GM21447 (cell line): ENCODE measurements around the gene GATAD2B.
"Not testable (repeated sequence)": the region's sequence is repeated elsewhere in the genome, so short reads cannot be mapped to it uniquely, and the experiment has no call there.

ENCODE experiments used
- ATAC-seq: cut with Tn5 transposase; IDR thresholded peaks from one replicate; pipeline ENCODE4 v1.9.1; 2021; ENCODE audit not compliant: unreplicated experiment

The GATAD2B gene

GRCh38 chr1:153783233-153784190, 139.3 kb downstream of the GATAD2B start:
- ATAC-seq, result peak; percentile 76

GRCh38 chr1:153782648-153783047, 140.1 kb downstream of the GATAD2B start:
- not testable (repeated sequence) for ATAC-seq

DNA sequence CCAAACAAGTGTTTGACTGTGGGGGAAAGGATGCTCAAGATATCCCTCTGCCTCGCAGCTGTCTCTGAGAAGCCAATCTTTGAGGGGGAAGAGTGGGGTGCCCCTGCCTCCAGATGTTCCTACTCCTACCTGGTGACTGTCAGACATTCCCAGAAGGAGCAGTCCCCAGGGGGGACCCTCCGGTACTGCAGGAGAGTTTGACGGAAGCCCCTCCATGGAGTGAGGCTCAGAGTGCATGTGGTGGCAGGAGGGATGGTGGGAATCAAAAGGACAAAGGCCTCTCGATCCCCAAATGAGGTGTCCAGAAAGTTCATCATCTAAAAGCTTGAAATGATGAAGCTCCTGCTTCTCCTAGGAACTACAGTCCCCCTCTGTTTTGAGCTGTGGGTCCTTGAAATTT, 142.2 kb downstream of the GATAD2B start:
- no peak for ATAC-seq

DNA sequence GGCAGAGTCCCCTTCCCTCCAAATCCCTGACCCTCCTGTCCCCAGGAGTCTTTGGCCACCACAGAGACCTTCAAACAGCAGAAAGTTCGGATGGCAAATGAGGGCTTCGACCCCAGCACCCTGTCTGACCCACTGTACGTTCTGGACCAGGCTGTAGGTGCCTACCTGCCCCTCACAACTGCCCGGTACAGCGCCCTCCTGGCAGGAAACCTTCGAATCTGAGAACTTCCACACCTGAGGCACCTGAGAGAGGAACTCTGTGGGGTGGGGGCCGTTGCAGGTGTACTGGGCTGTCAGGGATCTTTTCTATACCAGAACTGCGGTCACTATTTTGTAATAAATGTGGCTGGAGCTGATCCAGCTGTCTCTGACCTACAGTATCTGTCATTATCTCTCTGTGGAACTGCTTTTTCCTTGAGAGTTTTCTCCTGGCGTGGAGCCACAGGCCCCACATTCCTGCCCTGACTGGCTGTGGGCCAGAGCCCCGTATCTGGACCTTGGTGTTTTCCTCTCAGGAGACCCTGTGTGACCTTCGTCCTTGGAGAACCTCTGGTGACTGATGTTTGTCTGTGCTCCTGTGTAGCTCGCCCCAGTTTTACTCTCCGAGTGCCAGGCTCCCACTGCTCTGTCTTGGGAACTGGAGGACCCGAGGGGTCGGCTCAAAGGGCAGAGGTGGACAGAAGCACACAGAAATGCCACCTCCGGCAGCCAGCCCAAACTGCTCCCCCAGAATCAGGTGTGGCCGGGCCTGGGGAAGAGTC, 142.8 kb downstream of the GATAD2B start:
- ATAC-seq, result no peak

- no peak for ATAC-seq
These were observed 143.8 kb downstream of the GATAD2B start for GRCh38 chr1:153778824-153779519.

DNA sequence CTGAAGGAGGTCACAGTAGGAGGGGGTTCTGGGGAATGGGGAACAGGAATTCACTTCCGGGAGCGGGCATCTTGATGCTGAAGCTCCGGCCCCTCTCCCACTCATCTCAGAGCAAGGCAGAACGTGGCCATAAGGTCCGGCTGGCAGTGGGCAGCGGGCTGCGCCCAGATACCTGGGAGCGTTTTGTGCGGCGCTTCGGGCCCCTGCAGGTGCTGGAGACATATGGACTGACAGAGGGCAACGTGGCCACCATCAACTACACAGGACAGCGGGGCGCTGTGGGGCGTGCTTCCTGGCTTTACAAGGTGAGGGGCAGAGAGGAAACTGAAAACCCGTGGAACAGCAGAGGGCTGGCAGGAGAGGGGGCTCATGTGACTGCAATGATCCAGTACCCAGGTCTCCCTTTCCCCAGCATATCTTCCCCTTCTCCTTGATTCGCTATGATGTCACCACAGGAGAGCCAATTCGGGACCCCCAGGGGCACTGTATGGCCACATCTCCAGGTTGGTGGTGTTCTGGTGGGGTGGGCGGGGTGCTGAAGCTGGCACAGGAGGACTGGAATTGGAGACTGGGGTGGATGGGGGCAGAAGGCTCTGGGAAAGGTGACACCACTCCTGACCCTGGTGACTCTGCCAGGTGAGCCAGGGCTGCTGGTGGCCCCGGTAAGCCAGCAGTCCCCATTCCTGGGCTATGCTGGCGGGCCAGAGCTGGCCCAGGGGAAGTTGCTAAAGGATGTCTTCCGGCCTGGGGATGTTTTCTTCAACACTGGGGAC, 144.5 kb downstream of the GATAD2B start:
- ATAC-seq, result no peak

- ATAC-seq, result no peak
These were observed 145.1 kb downstream of the GATAD2B start for GRCh38 chr1:153777648-153778047.

DNA sequence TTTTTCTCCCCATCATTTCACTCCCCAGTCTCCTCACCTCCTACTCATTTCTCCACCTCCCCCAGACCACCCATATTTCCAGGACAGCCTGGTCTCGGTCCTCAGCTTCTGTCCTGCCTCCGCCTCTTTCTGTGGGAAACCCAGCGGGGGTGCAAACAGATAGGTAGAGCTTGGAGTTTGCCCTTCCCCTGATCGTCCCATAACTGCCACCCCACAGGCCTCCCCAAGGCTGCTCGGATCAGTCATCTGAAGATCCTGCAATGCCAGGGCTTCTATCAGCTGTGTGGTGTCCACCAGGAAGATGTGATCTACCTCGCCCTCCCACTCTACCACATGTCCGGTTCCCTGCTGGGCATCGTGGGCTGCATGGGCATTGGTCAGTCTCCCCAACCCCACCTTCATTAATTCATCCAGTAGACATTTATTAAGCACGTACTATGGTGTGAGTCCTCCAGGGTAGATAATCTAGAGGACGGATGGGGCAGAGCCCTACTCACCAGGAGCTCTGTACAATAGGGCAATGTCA, 145.9 kb downstream of the GATAD2B start:
- ATAC-seq, result no peak

- ATAC-seq, result no peak
These were observed 146.4 kb downstream of the GATAD2B start for GRCh38 chr1:153776352-153776751.

- ATAC-seq, result peak; percentile 48
These were observed 147.1 kb downstream of the GATAD2B start for GRCh38 chr1:153775458-153776327.

GRCh38 chr1:153774780-153775457, 147.9 kb downstream of the GATAD2B start, which contains the start of gene SLC27A3:
SLC27A3 (plus strand) TSS chr1:153775407; CDS start chr1:153775498, 91 bp downstream.
- peak; percentile 18 for ATAC-seq

- ATAC-seq, result no peak
These were observed 148.7 kb downstream of the GATAD2B start for GRCh38 chr1:153774026-153774595.

DNA sequence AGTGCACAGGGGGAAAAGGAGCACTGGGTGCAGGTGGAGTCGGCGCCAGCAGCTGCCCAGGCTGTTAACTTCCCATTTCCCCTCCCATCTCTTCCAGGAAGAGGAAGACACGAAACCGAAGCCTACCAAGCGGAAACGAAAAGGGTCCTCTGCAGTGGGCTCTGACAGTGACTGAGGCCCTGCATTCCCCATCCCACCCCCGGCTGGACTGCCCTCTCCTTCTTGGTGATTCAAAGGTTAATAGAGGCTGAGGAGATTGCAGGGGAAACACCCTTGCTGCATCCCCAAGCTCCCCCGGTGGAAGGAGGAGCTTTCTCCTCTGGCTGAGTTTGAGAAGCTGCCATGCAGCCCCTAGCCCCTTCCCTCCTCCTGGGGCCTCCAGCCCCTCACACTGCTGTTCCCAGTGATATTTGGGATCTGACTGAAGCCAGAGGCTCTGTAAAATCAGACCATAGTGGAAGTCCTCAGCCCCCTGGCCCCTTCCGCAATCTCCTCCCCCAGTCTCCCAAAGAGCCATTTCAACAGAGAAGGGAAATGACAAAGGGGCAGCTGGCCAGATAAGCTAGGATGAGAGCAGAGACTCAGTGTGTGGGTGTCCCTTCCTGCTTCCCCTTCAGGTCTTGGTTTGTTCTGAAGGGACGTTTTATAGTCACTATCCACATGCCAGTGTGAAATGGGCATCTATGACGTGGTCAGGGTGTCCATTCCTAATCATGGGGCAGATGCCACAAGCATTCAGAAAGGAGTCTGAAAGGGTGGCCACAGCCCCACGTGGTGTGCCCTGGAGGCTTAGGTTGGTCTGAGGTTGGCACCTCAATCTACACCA, 149.5 kb downstream of the GATAD2B start:
- no peak for ATAC-seq

GRCh38 chr1:153771841-153772593, 150.8 kb downstream of the GATAD2B start:
- ATAC-seq, result no peak

GRCh38 chr1:153771261-153771660, 151.5 kb downstream of the GATAD2B start:
- no peak for ATAC-seq

GRCh38 chr1:153770797-153771196, 152.0 kb downstream of the GATAD2B start:
- ATAC-seq, result no peak

GRCh38 chr1:153769221-153769620, 153.6 kb downstream of the GATAD2B start:
- ATAC-seq, result no peak
